Skin epidermis (tissue), 12 donors: Measurements from ENCODE around the gene ARRB2.

Experiments
- H3K27ac ChIP-seq, 21 experiments: fragments of 200-600 bp; sonication (generic) in 11 of 21; one replicate each; pipeline ENCODE4 v1.5.0; 2020; ENCODE audit warnings: mild to moderate bottlenecking in 3 of 21, inconsistent platforms in 2 of 21, moderate library complexity in 2 of 21
- H3K4me3 ChIP-seq, 7 experiments: fragments of 200-600 bp; sonication (generic) in 2 of 7; one replicate each; pipeline ENCODE4 v1.5.0; 2020; ENCODE audit warnings: inconsistent platforms in 2 of 7, mild to moderate bottlenecking in 2 of 7, moderate library complexity in 1 of 7

Gene ARRB2

GRCh38 chr17:4721203-4722135 lies 11.0 kb downstream of the ARRB2 start:
- Histone ChIP-seq H3K4me3 (no peak overlapping the region), H3K27ac (peak overlapping the region in 1 of 21 experiments; percentile 11)

GRCh38 chr17:4722678-4723240 lies 12.3 kb downstream of the ARRB2 start:
- Histone ChIP-seq H3K27ac (peak overlapping the region in 1 of 21 experiments; percentile 3), H3K4me3 (no peak overlapping the region)

GRCh38 chr17:4724650-4725049 lies 14.2 kb downstream of the ARRB2 start:
- Histone ChIP-seq H3K27ac (no peak overlapping the region), H3K4me3 (no peak overlapping the region)

GRCh38 chr17:4725646-4726310 lies 15.3 kb downstream of the ARRB2 start:
- H3K4me3 ChIP-seq: no peak overlapping the region
- peak overlapping the region in 8 of 21 experiments; percentile 12 to 69 (median 54) for H3K27ac ChIP-seq

- Histone ChIP-seq H3K27ac (no peak overlapping the region), H3K4me3 (no peak overlapping the region)
These were observed 17.7 kb downstream of the ARRB2 start for GRCh38 chr17:4728124-4728523.

GRCh38 chr17:4733073-4733531 lies 22.7 kb downstream of the ARRB2 start:
- H3K4me3 ChIP-seq: no peak overlapping the region
- peak overlapping the region in 9 of 21 experiments; percentile 10 to 65 (median 44) for H3K27ac ChIP-seq

- no peak overlapping the region for H3K4me3 ChIP-seq
- peak overlapping the region in 5 of 21 experiments; percentile 12 to 67 (median 21) for H3K27ac ChIP-seq
These were observed 24.5 kb downstream of the ARRB2 start for GRCh38 chr17:4734857-4735475.

- H3K4me3 ChIP-seq: no peak overlapping the region
- peak overlapping the region in 13 of 21 experiments; percentile 6 to 67 (median 40) for H3K27ac ChIP-seq
These were observed 25.6 kb downstream of the ARRB2 start for GRCh38 chr17:4735876-4736651.

- peak overlapping the region; percentile 51 to 93 (median 73) for H3K4me3 ChIP-seq
- peak overlapping the region; percentile 20 to 89 (median 80) for H3K27ac ChIP-seq
These were observed 28.0 kb downstream of the ARRB2 start for GRCh38 chr17:4738136-4739121.

GRCh38 chr17:4739122-4740024 lies 28.9 kb downstream of the ARRB2 start, which contains the start of the genes CXCL16 and ZMYND15:
CXCL16 (minus strand) TSS chr17:4739928; CDS start chr17:4739339, 589 bp downstream.
ZMYND15 (plus strand) TSS chr17:4739833; CDS start chr17:4740549, 716 bp downstream.
- H3K27ac ChIP-seq: peak within 1 kb of the TSS; percentile 20 to 89 (median 80)
- H3K4me3 ChIP-seq: peak within 1 kb of the TSS; percentile 51 to 93 (median 73)

GRCh38 chr17:4740025-4740351 lies 29.6 kb downstream of the ARRB2 start:
- H3K4me3 ChIP-seq: peak overlapping the region; percentile 51 to 93 (median 73)
- H3K27ac ChIP-seq: peak overlapping the region in 16 of 21 experiments; percentile 39 to 89 (median 80)

- Histone ChIP-seq H3K27ac (no peak overlapping the region), H3K4me3 (no peak overlapping the region)
These were observed 30.2 kb downstream of the ARRB2 start for GRCh38 chr17:4740584-4740983.

GRCh38 chr17:4741544-4741943 lies 31.1 kb downstream of the ARRB2 start:
- H3K4me3 ChIP-seq: no peak overlapping the region
- H3K27ac ChIP-seq: no peak overlapping the region

GRCh38 chr17:4742133-4742532 lies 31.7 kb downstream of the ARRB2 start:
- Histone ChIP-seq H3K4me3 (no peak overlapping the region), H3K27ac (no peak overlapping the region)

- Histone ChIP-seq H3K4me3 (no peak overlapping the region), H3K27ac (no peak overlapping the region)
These were observed 32.2 kb downstream of the ARRB2 start for GRCh38 chr17:4742629-4743028.

GRCh38 chr17:4743216-4743615 lies 32.8 kb downstream of the ARRB2 start:
- no peak overlapping the region for H3K27ac ChIP-seq
- no peak overlapping the region for H3K4me3 ChIP-seq

- Histone ChIP-seq H3K4me3 (no peak overlapping the region), H3K27ac (no peak overlapping the region)
These were observed 33.5 kb downstream of the ARRB2 start for GRCh38 chr17:4743898-4744297.
